ENCODE data around the gene LPAR2. TPM values are rescaled to one million over a fixed set of nuclear protein-coding genes. Genes with fewer than 3 reads are reported as not detected.
A peak's percentile ranks its signal among the peaks of the same experiment; 100 is the strongest.

Gene LPAR2
- total and polyA plus RNA-seq, 2 of the 13 experiments (the other 11 are each of a cell fraction or from before 2014, with no cell fraction given) = 0.86 to 3.6 TPM

DNA sequence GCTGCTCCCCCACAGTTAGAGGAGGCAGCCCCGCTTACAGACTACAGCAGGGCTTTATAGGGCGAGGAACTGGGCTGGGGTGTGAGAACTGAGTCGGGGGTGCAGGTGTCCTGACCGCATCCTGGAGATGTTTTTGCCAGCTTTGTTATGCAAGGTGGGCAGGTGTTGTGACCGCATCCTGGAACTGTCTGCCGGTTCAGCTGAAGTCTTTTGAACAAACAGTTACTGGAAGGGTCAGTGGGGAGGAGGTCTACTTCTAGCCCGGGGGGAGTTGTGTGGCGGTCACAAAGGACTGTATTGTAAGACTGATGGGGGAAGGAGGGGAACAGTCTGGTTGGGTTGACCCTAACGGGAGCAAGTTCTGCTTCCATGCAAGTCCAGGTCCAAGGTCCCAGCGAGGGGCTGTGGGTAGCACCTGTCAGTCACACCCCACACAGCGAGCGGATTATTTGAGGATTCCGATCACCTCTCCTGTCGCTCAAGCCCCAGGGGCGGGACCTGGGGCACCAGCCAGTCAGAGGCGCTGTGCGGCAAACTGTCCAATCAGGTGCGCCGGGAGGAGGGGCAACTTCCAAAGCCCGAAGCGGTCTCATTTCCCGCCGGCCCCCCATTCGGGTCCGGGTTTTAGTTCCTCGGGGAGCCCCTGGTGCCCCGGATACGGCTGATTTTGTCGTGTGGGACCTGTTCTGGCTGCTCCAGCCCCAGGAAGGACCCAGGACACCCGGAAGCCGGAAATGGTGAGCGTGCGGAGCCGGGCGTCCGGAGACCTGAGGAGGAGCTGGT, 40.4 kb upstream of the LPAR2 start, which contains the start of gene ZNF101 (continued):
- TF ChIP-seq SRSF9 (IDR thresholded peaks at IDR 0.05; ENCODE audit: borderline replicate concordance, insufficient read depth, low read depth, low read length, poor library complexity, severe bottlenecking) = no peak
- TF ChIP-seq, protein P1, sequence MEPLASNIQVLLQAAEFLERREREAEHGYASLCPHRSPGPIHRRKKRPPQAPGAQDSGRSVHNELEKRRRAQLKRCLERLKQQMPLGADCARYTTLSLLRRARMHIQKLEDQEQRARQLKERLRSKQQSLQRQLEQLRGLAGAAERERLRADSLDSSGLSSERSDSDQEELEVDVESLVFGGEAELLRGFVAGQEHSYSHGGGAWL (CRISPR knock-in tag; IDR thresholded peaks at IDR 0.05) = peak; percentile 56; the same call in 1 of the 2 replicates
- no peak for TF ChIP-seq CENPX (CRISPR knock-in tag; IDR thresholded peaks at IDR 0.05)
- no peak; the same call in 1 of the 2 replicates for TF ChIP-seq ZNF598 (CRISPR knock-in tag; IDR thresholded peaks at IDR 0.05; ENCODE audit: borderline replicate concordance)
- peak; percentile 59 for TF ChIP-seq ARID3A (IDR thresholded peaks at IDR 0.05; ENCODE audit: low read depth, low read length)
- TF ChIP-seq, protein P2, sequence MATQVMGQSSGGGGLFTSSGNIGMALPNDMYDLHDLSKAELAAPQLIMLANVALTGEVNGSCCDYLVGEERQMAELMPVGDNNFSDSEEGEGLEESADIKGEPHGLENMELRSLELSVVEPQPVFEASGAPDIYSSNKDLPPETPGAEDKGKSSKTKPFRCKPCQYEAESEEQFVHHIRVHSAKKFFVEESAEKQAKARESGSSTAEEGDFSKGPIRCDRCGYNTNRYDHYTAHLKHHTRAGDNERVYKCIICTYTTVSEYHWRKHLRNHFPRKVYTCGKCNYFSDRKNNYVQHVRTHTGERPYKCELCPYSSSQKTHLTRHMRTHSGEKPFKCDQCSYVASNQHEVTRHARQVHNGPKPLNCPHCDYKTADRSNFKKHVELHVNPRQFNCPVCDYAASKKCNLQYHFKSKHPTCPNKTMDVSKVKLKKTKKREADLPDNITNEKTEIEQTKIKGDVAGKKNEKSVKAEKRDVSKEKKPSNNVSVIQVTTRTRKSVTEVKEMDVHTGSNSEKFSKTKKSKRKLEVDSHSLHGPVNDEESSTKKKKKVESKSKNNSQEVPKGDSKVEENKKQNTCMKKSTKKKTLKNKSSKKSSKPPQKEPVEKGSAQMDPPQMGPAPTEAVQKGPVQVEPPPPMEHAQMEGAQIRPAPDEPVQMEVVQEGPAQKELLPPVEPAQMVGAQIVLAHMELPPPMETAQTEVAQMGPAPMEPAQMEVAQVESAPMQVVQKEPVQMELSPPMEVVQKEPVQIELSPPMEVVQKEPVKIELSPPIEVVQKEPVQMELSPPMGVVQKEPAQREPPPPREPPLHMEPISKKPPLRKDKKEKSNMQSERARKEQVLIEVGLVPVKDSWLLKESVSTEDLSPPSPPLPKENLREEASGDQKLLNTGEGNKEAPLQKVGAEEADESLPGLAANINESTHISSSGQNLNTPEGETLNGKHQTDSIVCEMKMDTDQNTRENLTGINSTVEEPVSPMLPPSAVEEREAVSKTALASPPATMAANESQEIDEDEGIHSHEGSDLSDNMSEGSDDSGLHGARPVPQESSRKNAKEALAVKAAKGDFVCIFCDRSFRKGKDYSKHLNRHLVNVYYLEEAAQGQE (IDR thresholded peaks at IDR 0.05; ENCODE audit: borderline replicate concordance in 1 of 2, low read depth in 1 of 2, low read length in 2 of 2) = peak in 1 of 2 experiments; percentile 25; a peak in 1 of 4 replicates
- TF ChIP-seq ZNF891 (CRISPR knock-in tag; IDR thresholded peaks at IDR 0.05) = peak; percentile 34; the same call in 1 of the 2 replicates
- no peak for TF ChIP-seq CCDC6 (CRISPR knock-in tag; IDR thresholded peaks at IDR 0.05)
- peak; percentile 73 for TF ChIP-seq POLR2AphosphoS5 (IDR thresholded peaks at IDR 0.05; ENCODE audit: low read depth, low read length)
- TF ChIP-seq, protein P3, sequence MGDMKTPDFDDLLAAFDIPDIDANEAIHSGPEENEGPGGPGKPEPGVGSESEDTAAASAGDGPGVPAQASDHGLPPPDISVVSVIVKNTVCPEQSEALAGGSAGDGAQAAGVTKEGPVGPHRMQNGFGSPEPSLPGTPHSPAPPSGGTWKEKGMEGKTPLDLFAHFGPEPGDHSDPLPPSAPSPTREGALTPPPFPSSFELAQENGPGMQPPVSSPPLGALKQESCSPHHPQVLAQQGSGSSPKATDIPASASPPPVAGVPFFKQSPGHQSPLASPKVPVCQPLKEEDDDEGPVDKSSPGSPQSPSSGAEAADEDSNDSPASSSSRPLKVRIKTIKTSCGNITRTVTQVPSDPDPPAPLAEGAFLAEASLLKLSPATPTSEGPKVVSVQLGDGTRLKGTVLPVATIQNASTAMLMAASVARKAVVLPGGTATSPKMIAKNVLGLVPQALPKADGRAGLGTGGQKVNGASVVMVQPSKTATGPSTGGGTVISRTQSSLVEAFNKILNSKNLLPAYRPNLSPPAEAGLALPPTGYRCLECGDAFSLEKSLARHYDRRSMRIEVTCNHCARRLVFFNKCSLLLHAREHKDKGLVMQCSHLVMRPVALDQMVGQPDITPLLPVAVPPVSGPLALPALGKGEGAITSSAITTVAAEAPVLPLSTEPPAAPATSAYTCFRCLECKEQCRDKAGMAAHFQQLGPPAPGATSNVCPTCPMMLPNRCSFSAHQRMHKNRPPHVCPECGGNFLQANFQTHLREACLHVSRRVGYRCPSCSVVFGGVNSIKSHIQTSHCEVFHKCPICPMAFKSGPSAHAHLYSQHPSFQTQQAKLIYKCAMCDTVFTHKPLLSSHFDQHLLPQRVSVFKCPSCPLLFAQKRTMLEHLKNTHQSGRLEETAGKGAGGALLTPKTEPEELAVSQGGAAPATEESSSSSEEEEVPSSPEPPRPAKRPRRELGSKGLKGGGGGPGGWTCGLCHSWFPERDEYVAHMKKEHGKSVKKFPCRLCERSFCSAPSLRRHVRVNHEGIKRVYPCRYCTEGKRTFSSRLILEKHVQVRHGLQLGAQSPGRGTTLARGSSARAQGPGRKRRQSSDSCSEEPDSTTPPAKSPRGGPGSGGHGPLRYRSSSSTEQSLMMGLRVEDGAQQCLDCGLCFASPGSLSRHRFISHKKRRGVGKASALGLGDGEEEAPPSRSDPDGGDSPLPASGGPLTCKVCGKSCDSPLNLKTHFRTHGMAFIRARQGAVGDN (CRISPR knock-in tag; IDR thresholded peaks at IDR 0.05) = peak; percentile 70
- no peak; the same call in 1 of the 2 replicates for TF ChIP-seq SMYD3 (CRISPR knock-in tag; IDR thresholded peaks at IDR 0.05)
- TF ChIP-seq ZNF296 (CRISPR knock-in tag; conservative IDR thresholded peaks at IDR 0.05) = no peak
- TF ChIP-seq DR1 (CRISPR knock-in tag; IDR thresholded peaks at IDR 0.05) = peak; percentile 62
- TF ChIP-seq, protein P4, sequence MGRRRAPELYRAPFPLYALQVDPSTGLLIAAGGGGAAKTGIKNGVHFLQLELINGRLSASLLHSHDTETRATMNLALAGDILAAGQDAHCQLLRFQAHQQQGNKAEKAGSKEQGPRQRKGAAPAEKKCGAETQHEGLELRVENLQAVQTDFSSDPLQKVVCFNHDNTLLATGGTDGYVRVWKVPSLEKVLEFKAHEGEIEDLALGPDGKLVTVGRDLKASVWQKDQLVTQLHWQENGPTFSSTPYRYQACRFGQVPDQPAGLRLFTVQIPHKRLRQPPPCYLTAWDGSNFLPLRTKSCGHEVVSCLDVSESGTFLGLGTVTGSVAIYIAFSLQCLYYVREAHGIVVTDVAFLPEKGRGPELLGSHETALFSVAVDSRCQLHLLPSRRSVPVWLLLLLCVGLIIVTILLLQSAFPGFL (CRISPR knock-in tag; IDR thresholded peaks at IDR 0.05) = no peak
- no peak for TF ChIP-seq SMAD1 (CRISPR knock-in tag; IDR thresholded peaks at IDR 0.05; ENCODE audit: borderline replicate concordance, low read depth)
- no peak for TF ChIP-seq MTA3 (CRISPR knock-in tag; IDR thresholded peaks at IDR 0.05)

Measured in HepG2 (cell line).